HG03432 (cell line): Measurements from ENCODE around the gene MPP7.

Experiments
- ATAC-seq: cut with Tn5 transposase; IDR thresholded peaks from one replicate; pipeline ENCODE4 v1.9.1; 2021; ENCODE audit warnings: mild to moderate bottlenecking, moderate library complexity; ENCODE audit not compliant: unreplicated experiment

The MPP7 gene

GRCh38 chr10:28273343-28273742 is 29.5 kb downstream of the MPP7 start:
- ATAC-seq, result no peak

GRCh38 chr10:28269842-28270456 is 32.9 kb downstream of the MPP7 start:
- no peak for ATAC-seq

- no peak for ATAC-seq
These were observed 36.2 kb downstream of the MPP7 start for GRCh38 chr10:28266449-28267224.

- ATAC-seq, result no peak
These were observed 39.6 kb downstream of the MPP7 start for GRCh38 chr10:28263136-28263857.

GRCh38 chr10:28256776-28257175 is 46.1 kb downstream of the MPP7 start:
- ATAC-seq, result no peak

GRCh38 chr10:28254290-28254985 is 48.4 kb downstream of the MPP7 start:
- ATAC-seq, result no peak

GRCh38 chr10:28253169-28253785 is 49.6 kb downstream of the MPP7 start:
- no peak for ATAC-seq
